PFSK-1 (cell line): Measurements from ENCODE around the gene LYPLA2.

Experiments used
- FOXP2 ChIP-seq: optimal IDR thresholded peaks from 2 replicates; pipeline ENCODE3; 2011; ENCODE audit warnings: borderline replicate concordance, control low read depth, inconsistent platforms; ENCODE audit not compliant: insufficient read depth; ENCODE audit errors: extremely low read length, extremely low read depth
- POLR2AphosphoS5 ChIP-seq: IDR thresholded peaks from 2 replicates; pipeline ENCODE4 v1.6.1; 2012; ENCODE audit warnings: low read depth, mild to moderate bottlenecking, control low read depth, low read length, moderate library complexity
- REST ChIP-seq, 2 experiments: IDR thresholded peaks; 2 replicates each; pipeline versions ENCODE4 v1.6.1 to v1.8.0; 2011 to 2012; ENCODE audit warnings: low read depth in 2 of 2, low read length in 2 of 2, control low read depth in 1 of 2, inconsistent platforms in 1 of 2, mild to moderate bottlenecking in 1 of 2, moderate library complexity in 1 of 2; ENCODE audit not compliant: insufficient read depth in 1 of 2
- SIN3A ChIP-seq: IDR thresholded peaks from 2 replicates; pipeline ENCODE4 v1.6.1; 2012; ENCODE audit warnings: mild to moderate bottlenecking, low read length, moderate library complexity, borderline replicate concordance; ENCODE audit not compliant: insufficient read depth
- TAF1 ChIP-seq: IDR thresholded peaks from 2 replicates; pipeline ENCODE4 v1.6.1; 2012; ENCODE audit warnings: low read length, control low read depth, borderline replicate concordance; ENCODE audit not compliant: insufficient read depth

LYPLA2 gene

GRCh38 chr1:23772049-23772853 lies 18.7 kb upstream of the LYPLA2 start:
- TF ChIP-seq SIN3A (no peak), REST (IDR thresholded peaks at IDR 0.05; ENCODE audit: insufficient read depth in 1 of 2, low read depth in 2 of 2, low read length in 2 of 2) (no peak), FOXP2 (no peak), TAF1 (no peak), POLR2AphosphoS5 (no peak)

- TF ChIP-seq POLR2AphosphoS5 (no peak), TAF1 (no peak), FOXP2 (no peak), SIN3A (no peak), REST (IDR thresholded peaks at IDR 0.05; ENCODE audit: insufficient read depth in 1 of 2, low read depth in 2 of 2, low read length in 2 of 2) (no peak)
These were observed 18.1 kb upstream of the LYPLA2 start for GRCh38 chr1:23772854-23773242.

GRCh38 chr1:23774174-23774880 lies 16.6 kb upstream of the LYPLA2 start:
- TF ChIP-seq REST (IDR thresholded peaks at IDR 0.05; ENCODE audit: insufficient read depth in 1 of 2, low read depth in 2 of 2, low read length in 2 of 2) (no peak), SIN3A (no peak), FOXP2 (no peak), POLR2AphosphoS5 (no peak), TAF1 (no peak)

DNA sequence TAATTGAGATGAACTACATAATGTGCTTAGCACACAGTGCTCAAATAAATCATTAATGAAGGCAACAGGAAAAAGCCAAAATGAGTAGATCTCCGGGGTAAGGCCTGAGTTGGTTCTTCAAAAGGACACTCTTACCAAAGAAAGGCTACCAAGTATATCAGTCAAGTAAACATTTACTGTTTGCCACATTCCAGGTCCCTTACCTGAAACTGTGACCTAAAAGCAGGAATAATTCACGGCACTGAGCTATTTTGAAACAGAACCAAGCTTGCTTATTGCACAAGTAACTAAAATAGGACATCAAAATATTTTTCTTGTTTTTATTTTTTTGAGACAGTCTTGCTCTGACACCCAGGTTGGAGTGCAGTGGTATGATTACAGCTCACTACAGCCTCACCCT lies 14.7 kb upstream of the LYPLA2 start:
- no peak for TF ChIP-seq POLR2AphosphoS5
- no peak for TF ChIP-seq TAF1
- no peak for TF ChIP-seq REST (IDR thresholded peaks at IDR 0.05; ENCODE audit: insufficient read depth in 1 of 2, low read depth in 2 of 2, low read length in 2 of 2)
- TF ChIP-seq SIN3A = no peak
- TF ChIP-seq FOXP2 = no peak
